Stimulated activated CD4-positive, alpha-beta T cell treated with anti-CD3 and anti-CD28 coated beads, Interleukin-2, amount 100 ng/mL, for 48 hours (primary cell): ENCODE measurements around the gene TCF7L2.

ENCODE experiments used
- DNase-seq, 2 donors: peaks; one replicate each; pipeline ENCODE4 v3.0.0-alpha.2; 2020

The TCF7L2 gene

GRCh38 chr10:113130014-113130641, 180.1 kb downstream of the TCF7L2 start:
- no peak for DNase-seq

GRCh38 chr10:113131613-113132261, 181.7 kb downstream of the TCF7L2 start:
- DNase-seq: no peak

- no peak for DNase-seq
These were observed 182.6 kb downstream of the TCF7L2 start for GRCh38 chr10:113132591-113133121.

GRCh38 chr10:113133497-113134115, 183.6 kb downstream of the TCF7L2 start:
- DNase-seq: no peak

- DNase-seq: no peak
These were observed 185.0 kb downstream of the TCF7L2 start for GRCh38 chr10:113135025-113135424.

GRCh38 chr10:113137941-113138685, 188.1 kb downstream of the TCF7L2 start:
- DNase-seq: no peak

GRCh38 chr10:113138937-113139585, 189.0 kb downstream of the TCF7L2 start:
- no peak for DNase-seq

- DNase-seq: no peak
These were observed 189.7 kb downstream of the TCF7L2 start for GRCh38 chr10:113139699-113140098.

GRCh38 chr10:113140143-113141011, 190.3 kb downstream of the TCF7L2 start:
- DNase-seq: no peak

- no peak for DNase-seq
These were observed 192.7 kb downstream of the TCF7L2 start for GRCh38 chr10:113142601-113143362.

- no peak for DNase-seq
These were observed 194.5 kb downstream of the TCF7L2 start for GRCh38 chr10:113144576-113144975.

GRCh38 chr10:113148071-113148825, 198.2 kb downstream of the TCF7L2 start:
- DNase-seq: no peak

GRCh38 chr10:113148901-113149300, 198.9 kb downstream of the TCF7L2 start:
- DNase-seq: no peak

GRCh38 chr10:113149626-113150025, 199.6 kb downstream of the TCF7L2 start:
- no peak for DNase-seq

- no peak for DNase-seq
These were observed 201.2 kb downstream of the TCF7L2 start for GRCh38 chr10:113151190-113151666.

GRCh38 chr10:113153493-113154102, 203.6 kb downstream of the TCF7L2 start:
- DNase-seq: no peak

GRCh38 chr10:113157441-113157840, 207.4 kb downstream of the TCF7L2 start:
- no peak for DNase-seq

- no peak for DNase-seq
These were observed 208.1 kb downstream of the TCF7L2 start for GRCh38 chr10:113158183-113158582.

GRCh38 chr10:113159563-113159962, 209.5 kb downstream of the TCF7L2 start:
- no peak for DNase-seq

GRCh38 chr10:113160641-113161040, 210.6 kb downstream of the TCF7L2 start:
- DNase-seq: no peak
